IMR-90 (cell line): Measurements from ENCODE around the gene THRB. TPM values are rescaled to one million over a fixed set of nuclear protein-coding genes. Genes with fewer than 3 reads are reported as not detected.

Experiments
- ATAC-seq: fragments of 200-7000 bp; cut with Tn5 transposase; 2 replicates; pipeline ENCODE4 v1.9.1; 2020; ENCODE audit warnings: low read depth, mild to moderate bottlenecking, moderate library complexity
- BruUV-seq: library from RNA; stranded (reverse); fragments of 400-500 nt; replicated peaks from 2 replicates; lab custom pipeline; 2021; lab: Mats Ljungman, UMichigan
- CTCF ChIA-PET: fragments of 300-600 bp; formaldehyde crosslinking; extraction: SDS; loops from one replicate; lab custom pipeline; 2021; ENCODE audit warnings: antibody characterized with exemption; lab: Yijun Ruan, JAX
- POLR2A ChIA-PET: fragments of 300-600 bp; sonication (Branson Sonifier 250); formaldehyde crosslinking; loops from one replicate; lab custom pipeline; 2022; ENCODE audit warnings: antibody characterized with exemption; ENCODE audit not compliant: unreplicated experiment; lab: Charles Lee
- DNase-seq: peaks from one replicate; pipeline ENCODE4 v3.0.0; 2013
- H2AFZ ChIP-seq: replicated peaks from 2 replicates; pipeline ENCODE3; 2013; ENCODE audit warnings: low read length, mild to moderate bottlenecking; ENCODE audit not compliant: poor library complexity
- H2AK5ac ChIP-seq: 2 replicates; pipeline ENCODE4 v1.6.1; 2013; ENCODE audit warnings: low read depth, low read length, inconsistent platforms
- H2AK9ac ChIP-seq: replicated peaks from 2 replicates; pipeline ENCODE3; 2013; ENCODE audit warnings: mild to moderate bottlenecking, low read depth, low read length, moderate library complexity; ENCODE audit not compliant: poor library complexity
- H2BK120ac ChIP-seq: 2 replicates; pipeline ENCODE4 v1.6.1; 2013; ENCODE audit warnings: low read depth, low read length, inconsistent platforms
- H2BK15ac ChIP-seq: 3 replicates; pipeline ENCODE4 v1.6.1; 2013; ENCODE audit warnings: low read depth, low read length, inconsistent platforms
- H2BK20ac ChIP-seq: 2 replicates; pipeline ENCODE4 v1.6.1; 2013; ENCODE audit warnings: low read depth, mild to moderate bottlenecking, inconsistent platforms, low read length, moderate library complexity
- H2BK5ac ChIP-seq: 2 replicates; pipeline ENCODE4 v1.6.1; 2013; ENCODE audit warnings: mild to moderate bottlenecking, low read depth, low read length, inconsistent platforms; ENCODE audit not compliant: poor library complexity, severe bottlenecking
- H3K14ac ChIP-seq: replicated peaks from 2 replicates; pipeline ENCODE4 v1.6.1; 2013; ENCODE audit warnings: low read depth, low read length, inconsistent platforms
- H3K18ac ChIP-seq: 2 replicates; pipeline ENCODE4 v1.6.1; 2013; ENCODE audit warnings: low read depth, low read length, control low read depth
- H3K23ac ChIP-seq: 2 replicates; pipeline ENCODE4 v1.6.1; 2013; ENCODE audit warnings: low read depth, low read length, inconsistent platforms
- H3K27ac ChIP-seq: 2 replicates; pipeline ENCODE4 v1.5.1; 2013; ENCODE audit warnings: mild to moderate bottlenecking, control low read depth, low read length; ENCODE audit not compliant: insufficient read depth
- H3K27me3 ChIP-seq: 2 replicates; pipeline ENCODE4 v1.6.1; 2013; ENCODE audit warnings: low read length; ENCODE audit not compliant: control insufficient read depth, insufficient read depth
- H3K36me3 ChIP-seq: 2 replicates; pipeline ENCODE4 v1.6.1; 2013; ENCODE audit warnings: low read length, mixed read lengths; ENCODE audit not compliant: control insufficient read depth, insufficient read depth
- H3K4ac ChIP-seq: 2 replicates; pipeline ENCODE4 v1.6.1; 2013; ENCODE audit warnings: low read depth, low read length, inconsistent platforms
- H3K4me1 ChIP-seq: 2 replicates; pipeline ENCODE4 v1.6.1; 2013; ENCODE audit warnings: low read length, mixed read lengths; ENCODE audit not compliant: control insufficient read depth, insufficient read depth
- H3K4me2 ChIP-seq: 2 replicates; pipeline ENCODE4 v1.6.1; 2013; ENCODE audit warnings: low read depth, mild to moderate bottlenecking, control low read depth, low read length, moderate library complexity
- H3K4me3 ChIP-seq: 2 replicates; pipeline ENCODE4 v1.5.1; 2013; ENCODE audit warnings: low read depth, mild to moderate bottlenecking, control low read depth, low read length, moderate library complexity; ENCODE audit not compliant: insufficient read depth
- H3K56ac ChIP-seq: 2 replicates; pipeline ENCODE4 v1.6.1; 2013; ENCODE audit warnings: low read length, inconsistent platforms; ENCODE audit not compliant: insufficient read depth; ENCODE audit errors: extremely low read depth
- H3K79me1 ChIP-seq, 2 experiments: 2 replicates each; pipeline ENCODE4 v1.6.1; 2013; ENCODE audit warnings: low read length in 2 of 2, inconsistent platforms in 1 of 2, low read depth in 1 of 2
- H3K9ac ChIP-seq: 2 replicates; pipeline ENCODE4 v1.6.1; 2013; ENCODE audit warnings: low read depth, low read length, control low read depth
- H3K9me1 ChIP-seq: 2 replicates; pipeline ENCODE4 v1.6.1; 2013; ENCODE audit warnings: low read length, inconsistent platforms; ENCODE audit not compliant: insufficient read depth
- H3K9me3 ChIP-seq: 2 replicates; pipeline ENCODE4 v1.6.1; 2013; ENCODE audit warnings: low read length; ENCODE audit not compliant: control insufficient read depth, insufficient read depth
- H4K20me1 ChIP-seq: 2 replicates; pipeline ENCODE4 v1.6.1; 2013; ENCODE audit warnings: low read length, inconsistent platforms; ENCODE audit not compliant: insufficient read depth
- H4K5ac ChIP-seq: 2 replicates; pipeline ENCODE4 v1.6.1; 2013; ENCODE audit warnings: mild to moderate bottlenecking, low read depth, low read length, control low read depth
- H4K8ac ChIP-seq, 2 experiments: 2 replicates each; pipeline ENCODE4 v1.6.1; 2013; ENCODE audit warnings: low read depth in 2 of 2, low read length in 2 of 2, control low read depth in 1 of 2, inconsistent platforms in 1 of 2
- H4K91ac ChIP-seq: 2 replicates; pipeline ENCODE4 v1.6.1; 2013; ENCODE audit warnings: low read depth, low read length, inconsistent platforms; ENCODE audit not compliant: insufficient read depth
- BHLHE40 ChIP-seq: fragments of 150-350 bp; IDR thresholded peaks from 2 replicates; pipeline ENCODE4 v1.6.1; 2016; ENCODE audit warnings: mild to moderate bottlenecking, low read depth, low read length
- CEBPB ChIP-seq: IDR thresholded peaks from 2 replicates; pipeline ENCODE4 v1.6.1; 2012; ENCODE audit warnings: low read depth, low read length, improper control_type of control experiment
- CHD1 ChIP-seq: IDR thresholded peaks from 2 replicates; pipeline ENCODE4 v1.6.1; 2012; ENCODE audit warnings: low read depth, low read length, improper control_type of control experiment
- FOS ChIP-seq: fragments of 150-350 bp; IDR thresholded peaks from 2 replicates; pipeline ENCODE4 v1.6.1; 2016; ENCODE audit warnings: low read depth, low read length
- MAFK ChIP-seq: IDR thresholded peaks from 2 replicates; pipeline ENCODE4 v1.6.1; 2012; ENCODE audit warnings: low read depth, low read length, improper control_type of control experiment
- MAZ ChIP-seq: IDR thresholded peaks from 2 replicates; pipeline ENCODE4 v1.6.1; 2012; ENCODE audit warnings: low read depth, mild to moderate bottlenecking, low read length, improper control_type of control experiment, moderate library complexity, borderline replicate concordance
- MXI1 ChIP-seq: IDR thresholded peaks from 2 replicates; pipeline ENCODE4 v1.6.1; 2012; ENCODE audit warnings: low read depth, mild to moderate bottlenecking, low read length, moderate library complexity, borderline replicate concordance
- NFE2L2 ChIP-seq: fragments of 150-350 bp; IDR thresholded peaks from 2 replicates; pipeline ENCODE4 v1.6.1; 2016; ENCODE audit warnings: low read depth, mild to moderate bottlenecking, low read length
- POLR2A ChIP-seq: IDR thresholded peaks from 2 replicates; pipeline ENCODE4 v1.6.1; 2012; ENCODE audit warnings: mild to moderate bottlenecking, low read depth, low read length
- RAD21 ChIP-seq: IDR thresholded peaks from 2 replicates; pipeline ENCODE4 v1.6.1; 2012; ENCODE audit warnings: low read length, improper control_type of control experiment
- RCOR1 ChIP-seq: IDR thresholded peaks from 2 replicates; pipeline ENCODE4 v1.6.1; 2012; ENCODE audit warnings: mild to moderate bottlenecking, low read length, improper control_type of control experiment; ENCODE audit not compliant: insufficient replicate concordance
- RFX5 ChIP-seq: IDR thresholded peaks from 2 replicates; pipeline ENCODE4 v1.8.0; 2012; ENCODE audit warnings: low read depth, mild to moderate bottlenecking, low read length, moderate library complexity
- SMC3 ChIP-seq: fragments of 150-350 bp; IDR thresholded peaks from 2 replicates; pipeline ENCODE4 v1.6.1; 2016; ENCODE audit warnings: low read depth, mild to moderate bottlenecking, antibody characterized with exemption, low read length, moderate library complexity
- WGBS, 2 experiments: methylation state at CpG; one replicate each; pipeline versions ENCODE4 v1.1.5 to v1.1.7; 2013; ENCODE audit warnings: missing lambda C conversion rate in 2 of 2; ENCODE audit not compliant: insufficient read length in 1 of 2; ENCODE audit errors: extremely low coverage in 2 of 2; 5-methylcytosine and 5-hydroxymethylcytosine counted together
- dilution Hi-C: fragments of 300-500 bp; cut with HindIII; formaldehyde crosslinking; loops from one replicate; pipeline ENCODE4 v1.14.3; 2018; ENCODE audit warnings: low sequenced_read_pairs; ENCODE audit not compliant: unreplicated experiment
- in situ Hi-C: fragments of 300-500 bp; cut with MboI; formaldehyde crosslinking; loops from 3 replicates; pipeline ENCODE4 v1.14.3; 2019; ENCODE audit warnings: low sequenced_read_pairs, inconsistent platforms, mixed read lengths
- intact Hi-C: fragments of 100-400 bp; cut with micrococcal nuclease; formaldehyde crosslinking; loops from 2 replicates; pipeline ENCODE4 v1.10.0; 2022
- polyA plus RNA-seq, 3 experiments: library from polyadenylated mRNA; depleted of rRNA; stranded (reverse); fragments of >200 nt; gene quantifications; 2 replicates each; pipeline ENCODE4 v1.2.3, GENCODE V29; 2012; ENCODE audit warnings: low replicate concordance in 1 of 3
- total RNA-seq: library from RNA; depleted of rRNA; stranded (reverse); fragments of >200 nt; gene quantifications from 2 replicates; pipeline ENCODE4 v1.2.3, GENCODE V29; 2012
- TF ChIP-seq, protein P1 (sequence below): conservative IDR thresholded peaks from 2 replicates; pipeline ENCODE4 v1.5.1; 2012; ENCODE audit warnings: mild to moderate bottlenecking, low read depth, low read length, improper control_type of control experiment
- TF ChIP-seq, protein P2 (sequence below): fragments of 150-350 bp; IDR thresholded peaks from 2 replicates; pipeline ENCODE4 v1.6.1; 2016; ENCODE audit warnings: low read depth, mild to moderate bottlenecking, low read length, moderate library complexity, borderline replicate concordance
- TF ChIP-seq, protein P3 (sequence below): fragments of 150-350 bp; IDR thresholded peaks from 2 replicates; pipeline ENCODE4 v1.6.1; 2017; ENCODE audit warnings: mild to moderate bottlenecking, antibody characterized with exemption, low read length, low read depth

Gene THRB
- total and polyA plus RNA-seq, 2 of the 4 experiments (the other 2 are of a cell fraction): under 0.01 TPM; not detected in 1

DNA sequence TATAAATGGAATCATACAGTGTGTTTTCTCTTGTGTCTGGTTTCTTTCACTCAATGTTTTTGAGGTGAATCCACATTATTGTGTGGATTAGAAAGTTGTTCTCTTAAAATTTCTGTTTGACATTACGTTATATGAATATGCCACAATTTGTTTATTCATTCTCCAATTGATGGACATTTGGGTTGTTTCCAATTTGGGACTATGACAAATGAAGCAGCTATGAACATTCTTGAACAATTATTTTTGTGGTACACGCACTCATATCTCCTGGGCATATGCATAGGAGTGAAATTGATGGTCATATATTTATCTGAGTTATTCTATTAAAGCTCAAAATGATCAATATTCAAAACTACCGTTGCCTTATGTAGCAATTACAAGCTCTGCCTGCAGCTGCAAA lies 5.3 kb upstream of the THRB start:
- H2AK5ac ChIP-seq: no peak overlapping the region
- no peak for DNase-seq
- peaks cover 8% of the 10 kb centered on the region; the same call in 1 of the 2 replicates for H3K27me3 ChIP-seq
- dilution Hi-C loops (no loop called here), intact Hi-C loops (no loop called here), in situ Hi-C loops (no loop called here)
- H3K4me1 ChIP-seq: no peaks in the 10 kb centered on the region
- H3K23ac ChIP-seq: no peak overlapping the region
- no TSS peak for BruUV-seq
- H4K8ac ChIP-seq: no peak overlapping the region
- no peaks in the 10 kb centered on the region for H3K9me3 ChIP-seq
- H3K9me1 ChIP-seq: no peaks in the 10 kb centered on the region
- H2BK15ac ChIP-seq: no peak overlapping the region
- no peak overlapping the region for H4K91ac ChIP-seq
- H3K4me2 ChIP-seq: no peak overlapping the region
- no peak overlapping the region for H3K56ac ChIP-seq
- TF ChIP-seq MXI1 (no peak), POLR2A (no peak), NFE2L2 (no peak), MAFK (no peak), RCOR1 (no peak), BHLHE40 (no peak), RAD21 (no peak), SMC3 (no peak), FOS (no peak), MAZ (no peak), RFX5 (no peak), CHD1 (no peak), CEBPB (no peak)
- TF ChIP-seq, protein P1, sequence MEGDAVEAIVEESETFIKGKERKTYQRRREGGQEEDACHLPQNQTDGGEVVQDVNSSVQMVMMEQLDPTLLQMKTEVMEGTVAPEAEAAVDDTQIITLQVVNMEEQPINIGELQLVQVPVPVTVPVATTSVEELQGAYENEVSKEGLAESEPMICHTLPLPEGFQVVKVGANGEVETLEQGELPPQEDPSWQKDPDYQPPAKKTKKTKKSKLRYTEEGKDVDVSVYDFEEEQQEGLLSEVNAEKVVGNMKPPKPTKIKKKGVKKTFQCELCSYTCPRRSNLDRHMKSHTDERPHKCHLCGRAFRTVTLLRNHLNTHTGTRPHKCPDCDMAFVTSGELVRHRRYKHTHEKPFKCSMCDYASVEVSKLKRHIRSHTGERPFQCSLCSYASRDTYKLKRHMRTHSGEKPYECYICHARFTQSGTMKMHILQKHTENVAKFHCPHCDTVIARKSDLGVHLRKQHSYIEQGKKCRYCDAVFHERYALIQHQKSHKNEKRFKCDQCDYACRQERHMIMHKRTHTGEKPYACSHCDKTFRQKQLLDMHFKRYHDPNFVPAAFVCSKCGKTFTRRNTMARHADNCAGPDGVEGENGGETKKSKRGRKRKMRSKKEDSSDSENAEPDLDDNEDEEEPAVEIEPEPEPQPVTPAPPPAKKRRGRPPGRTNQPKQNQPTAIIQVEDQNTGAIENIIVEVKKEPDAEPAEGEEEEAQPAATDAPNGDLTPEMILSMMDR: no peak
- TF ChIP-seq, protein P2, sequence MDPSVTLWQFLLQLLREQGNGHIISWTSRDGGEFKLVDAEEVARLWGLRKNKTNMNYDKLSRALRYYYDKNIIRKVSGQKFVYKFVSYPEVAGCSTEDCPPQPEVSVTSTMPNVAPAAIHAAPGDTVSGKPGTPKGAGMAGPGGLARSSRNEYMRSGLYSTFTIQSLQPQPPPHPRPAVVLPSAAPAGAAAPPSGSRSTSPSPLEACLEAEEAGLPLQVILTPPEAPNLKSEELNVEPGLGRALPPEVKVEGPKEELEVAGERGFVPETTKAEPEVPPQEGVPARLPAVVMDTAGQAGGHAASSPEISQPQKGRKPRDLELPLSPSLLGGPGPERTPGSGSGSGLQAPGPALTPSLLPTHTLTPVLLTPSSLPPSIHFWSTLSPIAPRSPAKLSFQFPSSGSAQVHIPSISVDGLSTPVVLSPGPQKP: no peak
- TF ChIP-seq, protein P3, sequence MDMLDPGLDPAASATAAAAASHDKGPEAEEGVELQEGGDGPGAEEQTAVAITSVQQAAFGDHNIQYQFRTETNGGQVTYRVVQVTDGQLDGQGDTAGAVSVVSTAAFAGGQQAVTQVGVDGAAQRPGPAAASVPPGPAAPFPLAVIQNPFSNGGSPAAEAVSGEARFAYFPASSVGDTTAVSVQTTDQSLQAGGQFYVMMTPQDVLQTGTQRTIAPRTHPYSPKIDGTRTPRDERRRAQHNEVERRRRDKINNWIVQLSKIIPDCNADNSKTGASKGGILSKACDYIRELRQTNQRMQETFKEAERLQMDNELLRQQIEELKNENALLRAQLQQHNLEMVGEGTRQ: no peak
- H4K20me1 ChIP-seq: no peaks in the 10 kb centered on the region
- H2BK5ac ChIP-seq: no peak overlapping the region
- H4K5ac ChIP-seq: no peak overlapping the region
- H2AFZ ChIP-seq: no peak overlapping the region
- H3K79me1 ChIP-seq: no peaks in the 10 kb centered on the region
- no CpG with 5 or more reads among the region's 3 CpGs for WGBS, 2 experiments
- H3K9ac ChIP-seq: no peak overlapping the region
- H3K36me3 ChIP-seq: no peaks in the 10 kb centered on the region
- no peak overlapping the region for H3K27ac ChIP-seq
- no peak overlapping the region for H3K18ac ChIP-seq
- no peak overlapping the region for H3K14ac ChIP-seq
- no peak overlapping the region for H2AK9ac ChIP-seq
- CTCF ChIA-PET: no interaction called here
- no peak for ATAC-seq
- H2BK20ac ChIP-seq: no peak overlapping the region
- no peak overlapping the region for H3K4ac ChIP-seq
- H3K4me3 ChIP-seq: no peak overlapping the region
- H2BK120ac ChIP-seq: no peak overlapping the region
- POLR2A ChIA-PET: no interaction called here
